Measurements from ENCODE around the gene TMEM190.

Gene TMEM190

GRCh38 chr19:55424518-55424917 is 47.9 kb downstream of the TMEM190 start:
- no peak for DNase-seq

- DNase-seq = no peak
These were observed 49.4 kb downstream of the TMEM190 start for GRCh38 chr19:55426042-55426441.
